Measurements from ENCODE around the gene FA2H. TPM values are rescaled to one million over a fixed set of nuclear protein-coding genes. Genes with fewer than 3 reads are reported as not detected.
"Not testable (repeated sequence)": the region's sequence is repeated elsewhere in the genome, so short reads cannot be mapped to it uniquely, and the experiment has no call there.

The FA2H gene
- total and polyA plus RNA-seq, 10 of the 15 experiments (the other 5 are each of a cell fraction or from before 2014, with no cell fraction given): 0.05 to 0.73 (median 0.51) TPM; not detected in 3

DNA sequence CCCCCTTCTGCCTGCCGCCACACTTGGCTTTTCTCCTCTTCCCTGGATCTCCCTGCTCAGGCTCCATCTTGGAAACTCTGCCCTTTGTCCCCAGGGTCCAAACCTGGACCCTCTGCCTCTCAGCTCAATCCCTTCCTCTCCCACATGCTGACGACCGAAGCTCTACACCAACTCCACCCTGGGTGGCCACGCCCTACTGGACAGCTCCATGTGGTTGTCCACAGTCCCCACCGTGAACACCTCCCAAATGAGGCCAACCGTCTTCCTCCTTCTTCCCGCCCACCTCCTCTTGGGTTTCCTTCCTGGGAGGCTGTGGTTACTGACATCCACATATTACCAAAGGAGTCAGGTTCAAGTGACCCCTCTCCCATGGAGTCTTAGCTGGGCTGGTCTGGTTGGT, 51.4 kb downstream of the FA2H start:
- in situ Hi-C loops (cut with MboI): no loop called here
- 53% methylated on average over 7 of the region's 7 CpGs for WGBS (ENCODE audit: insufficient coverage, insufficient replicate concordance, low lambda C conversion rate, missing lambda C conversion rate)
- TF ChIP-seq TARDBP (IDR thresholded peaks at IDR 0.05; ENCODE audit: borderline replicate concordance) (no peak), POLR2A (IDR thresholded peaks at IDR 0.05; ENCODE audit: low read depth, low read length) (no peak), ZNF217 (IDR thresholded peaks at IDR 0.05) (no peak), SPI1 (IDR thresholded peaks at IDR 0.05; ENCODE audit: borderline replicate concordance, insufficient read depth, low read depth, low read length) (no peak), E2F8 (IDR thresholded peaks at IDR 0.05; ENCODE audit: low read depth, partially characterized antibody) (no peak), CEBPB (IDR thresholded peaks at IDR 0.05; ENCODE audit: borderline replicate concordance in 1 of 2, low read depth in 2 of 2, low read length in 2 of 2) (no peak), CREB1 (IDR thresholded peaks at IDR 0.05; ENCODE audit: low read depth) (no peak), SMC3 (IDR thresholded peaks at IDR 0.05; ENCODE audit: borderline replicate concordance, low read length) (no peak)
- TF ChIP-seq, protein P1, sequence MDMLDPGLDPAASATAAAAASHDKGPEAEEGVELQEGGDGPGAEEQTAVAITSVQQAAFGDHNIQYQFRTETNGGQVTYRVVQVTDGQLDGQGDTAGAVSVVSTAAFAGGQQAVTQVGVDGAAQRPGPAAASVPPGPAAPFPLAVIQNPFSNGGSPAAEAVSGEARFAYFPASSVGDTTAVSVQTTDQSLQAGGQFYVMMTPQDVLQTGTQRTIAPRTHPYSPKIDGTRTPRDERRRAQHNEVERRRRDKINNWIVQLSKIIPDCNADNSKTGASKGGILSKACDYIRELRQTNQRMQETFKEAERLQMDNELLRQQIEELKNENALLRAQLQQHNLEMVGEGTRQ (IDR thresholded peaks at IDR 0.05; ENCODE audit: borderline replicate concordance, low read depth, low read length): no peak
- Histone ChIP-seq H3K27ac (ENCODE audit: control insufficient read depth, insufficient read depth) (no peak overlapping the region), H3K4me2 (ENCODE audit: control insufficient read depth, insufficient read depth) (no peak overlapping the region), H3K79me2 (ENCODE audit: control insufficient read depth, insufficient read depth, low read length) (no peaks in the 10 kb centered on the region), H2AFZ (ENCODE audit: control insufficient read depth, low read depth, low read length) (no peak overlapping the region), H3K4me3 (no peak overlapping the region), H3K36me3 (ENCODE audit: control insufficient read depth in 2 of 2, insufficient read depth in 2 of 2, low read length in 1 of 2) (no peaks in the 10 kb centered on the region), H3K9ac (ENCODE audit: control insufficient read depth, insufficient read depth, low read length) (no peak overlapping the region), H4K20me1 (ENCODE audit: control insufficient read depth, insufficient read depth) (no peaks in the 10 kb centered on the region), H3K4me1 (ENCODE audit: control insufficient read depth, insufficient read depth, low read length) (no peaks in the 10 kb centered on the region), H3K9me3 (replicated peaks; ENCODE audit: control insufficient read depth, insufficient read depth, low read length) (peaks cover 3% of the 10 kb centered on the region; the same call in 2 of the 3 replicates), H3K27me3 (replicated peaks in 1 of 2; ENCODE audit: control insufficient read depth in 2 of 2, insufficient read depth in 2 of 2, low read length in 1 of 2) (no peaks in the 10 kb centered on the region; a peak in 1 of 4 replicates)
- ChIA-PET RAD21 (ENCODE audit: unreplicated experiment) (no interaction called here), CTCF (interaction anchor here (3.4 kb wide), 1 partner anchor 139 kb away, joined by 12 read pairs; no protein-coding TSS in a partner anchor), POLR2A (no interaction called here), SMC1A (ENCODE audit: uncharacterized antibody, unreplicated experiment) (interaction anchor here (0.6 to 1.6 kb wide), 2 partner anchors 13 to 17 kb away, joined by 3 read pairs; no protein-coding TSS in a partner anchor)
- DNase-seq (ENCODE audit: low read depth, low spot score): no peak
- FAIRE-seq: no peak
- no peak for ATAC-seq
- BruUV-seq (replicated peaks): no TSS peak
- intact Hi-C loops (cut with micrococcal nuclease; ENCODE audit: unreplicated experiment): no loop called here

DNA sequence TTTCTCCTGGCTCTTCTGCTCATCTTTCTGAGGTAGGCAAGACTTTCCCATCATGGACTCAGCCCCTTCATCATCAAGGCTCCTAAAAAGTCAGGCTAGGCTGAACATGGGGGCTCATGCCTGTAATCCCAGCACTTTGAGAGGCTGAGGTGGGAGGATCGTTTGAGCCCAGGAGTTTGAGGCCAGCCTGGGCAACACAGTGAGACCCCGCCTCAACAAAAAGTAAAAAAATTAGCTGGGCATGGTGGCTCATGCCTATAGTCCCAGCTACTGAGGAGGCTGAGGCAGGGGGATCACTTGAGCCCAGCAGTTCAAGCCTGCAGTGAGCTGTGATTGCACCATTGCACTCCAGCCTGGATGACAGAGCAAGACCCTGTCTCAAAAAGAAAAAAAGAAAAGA, 52.5 kb downstream of the FA2H start:
- H3K4me3 ChIP-seq; H2AFZ ChIP-seq (ENCODE audit: control insufficient read depth, low read depth, low read length); H3K79me2 ChIP-seq (ENCODE audit: control insufficient read depth, insufficient read depth, low read length); H3K4me1 ChIP-seq (ENCODE audit: control insufficient read depth, insufficient read depth, low read length); intact Hi-C loops (cut with micrococcal nuclease; ENCODE audit: unreplicated experiment); H4K20me1 ChIP-seq (ENCODE audit: control insufficient read depth, insufficient read depth); BruUV-seq (replicated peaks); FAIRE-seq; H3K9ac ChIP-seq (ENCODE audit: control insufficient read depth, insufficient read depth, low read length); H3K36me3 ChIP-seq (ENCODE audit: control insufficient read depth in 2 of 2, insufficient read depth in 2 of 2, low read length in 1 of 2); H3K27me3 ChIP-seq (replicated peaks in 1 of 2; ENCODE audit: control insufficient read depth in 2 of 2, insufficient read depth in 2 of 2, low read length in 1 of 2); DNase-seq (ENCODE audit: low read depth, low spot score); POLR2A ChIA-PET; in situ Hi-C loops (cut with MboI); RAD21 ChIA-PET (ENCODE audit: unreplicated experiment); H3K9me3 ChIP-seq (replicated peaks; ENCODE audit: control insufficient read depth, insufficient read depth, low read length); ATAC-seq; H3K4me2 ChIP-seq (ENCODE audit: control insufficient read depth, insufficient read depth); SMC1A ChIA-PET (ENCODE audit: uncharacterized antibody, unreplicated experiment); H3K27ac ChIP-seq (ENCODE audit: control insufficient read depth, insufficient read depth): not testable (repeated sequence)
- CTCF ChIA-PET: interaction anchor here (3.4 kb wide), 1 partner anchor 140 kb away, joined by 12 read pairs; no protein-coding TSS in a partner anchor
- 78% methylated on average over 2 of the region's 2 CpGs for WGBS (ENCODE audit: insufficient coverage, insufficient replicate concordance, low lambda C conversion rate, missing lambda C conversion rate)
